GM12878 (cell line): ENCODE results near the gene AGPAT2. TPM values are rescaled to one million over a fixed set of nuclear protein-coding genes. Genes with fewer than 3 reads are reported as not detected.

Experiments
- ATAC-seq: fragments of 200-7000 bp; cut with Tn5 transposase; 3 replicates; pipeline ENCODE4 v1.9.1; 2020; ENCODE audit warnings: mild to moderate bottlenecking, moderate library complexity
- BruUV-seq: library from RNA; stranded (reverse); fragments of 400-500 nt; replicated peaks from 2 replicates; lab custom pipeline; 2021; lab: Mats Ljungman, UMichigan
- CTCF ChIA-PET: fragments of 300-600 bp; sonication (Branson Sonifier 250); formaldehyde crosslinking; extraction: SDS; loops from one replicate; lab custom pipeline; 2021; ENCODE audit warnings: inconsistent platforms; lab: Yijun Ruan, JAX
- POLR2A ChIA-PET: fragments of 350-600 bp; formaldehyde crosslinking; extraction: SDS; loops from one replicate; lab custom pipeline; 2021; ENCODE audit warnings: inconsistent platforms; lab: Charles Lee
- RAD21 ChIA-PET: fragments of 300-600 bp; sonication (Branson Sonifier 250); formaldehyde crosslinking; loops from one replicate; lab custom pipeline; 2023; ENCODE audit warnings: antibody characterized with exemption; ENCODE audit not compliant: unreplicated experiment; lab: Charles Lee
- SMC1A ChIA-PET: fragments of 300-600 bp; sonication (Branson Sonifier 250); formaldehyde crosslinking; loops from one replicate; lab custom pipeline; 2023; ENCODE audit not compliant: unreplicated experiment, uncharacterized antibody; lab: Charles Lee
- DNase-seq: peaks from one replicate; pipeline ENCODE4 v3.0.0-alpha.2; 2011; ENCODE audit warnings: low read depth, low spot score
- FAIRE-seq: peaks from 3 replicates; lab custom pipeline; 2011; peaks lifted over from hg19 to GRCh38; lab: Jason Lieb, UNC
- H2AFZ ChIP-seq: 2 replicates; pipeline ENCODE4 v1.6.0; 2011; ENCODE audit warnings: low read depth, low read length, control low read depth; ENCODE audit not compliant: control insufficient read depth
- H3K27ac ChIP-seq: 2 replicates; pipeline ENCODE4 v1.5.1; 2011; ENCODE audit warnings: control low read depth; ENCODE audit not compliant: control insufficient read depth, insufficient read depth
- H3K27me3 ChIP-seq, 2 experiments: replicated peaks in 1 of 2; 2 replicates each; pipeline versions ENCODE4 v1.6.0 to v1.6.1; 2011; ENCODE audit warnings: low read length in 1 of 2; ENCODE audit not compliant: control insufficient read depth in 2 of 2, insufficient read depth in 2 of 2
- H3K36me3 ChIP-seq, 2 experiments: 2 replicates each; pipeline ENCODE4 v1.5.1; 2011; ENCODE audit warnings: low read length in 1 of 2; ENCODE audit not compliant: control insufficient read depth in 2 of 2, insufficient read depth in 2 of 2
- H3K4me1 ChIP-seq: 2 replicates; pipeline ENCODE4 v1.6.1; 2011; ENCODE audit warnings: mild to moderate bottlenecking, low read length, moderate library complexity, mixed read lengths; ENCODE audit not compliant: control insufficient read depth, insufficient read depth
- H3K4me2 ChIP-seq: 2 replicates; pipeline ENCODE4 v1.6.0; 2011; ENCODE audit warnings: control low read depth; ENCODE audit not compliant: control insufficient read depth, insufficient read depth
- H3K4me3 ChIP-seq: fragments of 200-600 bp; sonication (generic); 2 replicates; pipeline ENCODE4 v1.5.1; 2016
- H3K79me2 ChIP-seq: 2 replicates; pipeline ENCODE4 v1.6.0; 2011; ENCODE audit warnings: low read length; ENCODE audit not compliant: control insufficient read depth, insufficient read depth
- H3K9ac ChIP-seq: 2 replicates; pipeline ENCODE4 v1.8.0; 2011; ENCODE audit warnings: low read length, control low read depth, mixed read lengths; ENCODE audit not compliant: control insufficient read depth, insufficient read depth
- H3K9me3 ChIP-seq: replicated peaks from 3 replicates; pipeline ENCODE4 v1.5.1; 2011; ENCODE audit warnings: mild to moderate bottlenecking, low read length; ENCODE audit not compliant: control insufficient read depth, insufficient read depth
- H4K20me1 ChIP-seq: 2 replicates; pipeline ENCODE4 v1.6.0; 2011; ENCODE audit not compliant: control insufficient read depth, insufficient read depth
- BMI1 ChIP-seq: fragments of 450-650 bp; IDR thresholded peaks from 2 replicates; pipeline ENCODE4 v1.6.1; 2016; ENCODE audit warnings: mild to moderate bottlenecking, moderate library complexity, borderline replicate concordance
- CREB1 ChIP-seq: IDR thresholded peaks from 2 replicates; pipeline ENCODE4 v1.6.1; 2012; ENCODE audit warnings: low read depth, mild to moderate bottlenecking, inconsistent platforms
- CUX1 ChIP-seq: IDR thresholded peaks from 2 replicates; pipeline ENCODE4 v1.6.1; 2012; ENCODE audit warnings: improper control_type of control experiment, low read depth, low read length; ENCODE audit not compliant: insufficient replicate concordance
- EED ChIP-seq: sonication (generic); IDR thresholded peaks from 2 replicates; pipeline ENCODE4 v1.6.1; 2016; ENCODE audit warnings: antibody characterized with exemption, low read depth
- HDAC2 ChIP-seq: fragments of 200-600 bp; sonication (generic); IDR thresholded peaks from 2 replicates; pipeline ENCODE4 v1.6.1; 2017
- IRF5 ChIP-seq: fragments of 450-650 bp; IDR thresholded peaks from 2 replicates; pipeline ENCODE4 v1.6.1; 2017; ENCODE audit warnings: borderline replicate concordance
- JUNB ChIP-seq: IDR thresholded peaks from 2 replicates; pipeline ENCODE4 v1.6.1; 2016; ENCODE audit warnings: antibody characterized with exemption, mild to moderate bottlenecking
- MEF2A ChIP-seq: IDR thresholded peaks from 2 replicates; pipeline ENCODE4 v1.6.1; 2011; ENCODE audit warnings: low read depth, mild to moderate bottlenecking, low read length, moderate library complexity; ENCODE audit not compliant: insufficient read depth
- PAX5 ChIP-seq: IDR thresholded peaks from 2 replicates; pipeline ENCODE4 v1.6.1; 2011; ENCODE audit warnings: low read depth, low read length, borderline replicate concordance
- PRDM15 ChIP-seq: fragments of 450-650 bp; formaldehyde crosslinking; IDR thresholded peaks from 2 replicates; pipeline ENCODE4 v1.4.0; 2020; ENCODE audit warnings: mild to moderate bottlenecking, moderate library complexity
- RB1 ChIP-seq: fragments of 450-650 bp; formaldehyde crosslinking; IDR thresholded peaks from 2 replicates; pipeline ENCODE4 v1.6.1; 2017; ENCODE audit warnings: mild to moderate bottlenecking, borderline replicate concordance
- SIX5 ChIP-seq: IDR thresholded peaks from 2 replicates; pipeline ENCODE4 v1.6.1; 2011; ENCODE audit warnings: mild to moderate bottlenecking, low read depth, low read length, moderate library complexity; ENCODE audit not compliant: severe bottlenecking
- STAT1 ChIP-seq: fragments of 450-650 bp; conservative IDR thresholded peaks from 2 replicates; pipeline ENCODE4 v1.6.1; 2014; ENCODE audit warnings: antibody characterized with exemption, mild to moderate bottlenecking
- TCF7 ChIP-seq: IDR thresholded peaks from 2 replicates; pipeline ENCODE4 v1.6.1; 2014; ENCODE audit warnings: antibody characterized with exemption, borderline replicate concordance
- ZNF24 ChIP-seq: fragments of 450-650 bp; IDR thresholded peaks from 2 replicates; pipeline ENCODE4 v1.6.1; 2017; ENCODE audit warnings: antibody characterized with exemption, mild to moderate bottlenecking
- WGBS: methylation state at CpG from one replicate; pipeline ENCODE4 v1.1.6; 2016; ENCODE audit warnings: low lambda C conversion rate; ENCODE audit not compliant: insufficient replicate concordance, insufficient coverage; ENCODE audit errors: missing lambda C conversion rate; 5-methylcytosine and 5-hydroxymethylcytosine counted together
- in situ Hi-C: fragments of 300-500 bp; cut with MboI; formaldehyde crosslinking; loops from 9 replicates; pipeline ENCODE4 v1.14.3; 2018; ENCODE audit warnings: mixed read lengths
- intact Hi-C: fragments of 100-400 bp; cut with micrococcal nuclease; formaldehyde crosslinking; loops from one replicate; pipeline ENCODE4 v1.14.2; 2022; ENCODE audit not compliant: unreplicated experiment
- polyA plus RNA-seq, 11 experiments: library from polyadenylated mRNA; depleted of rRNA in 4 of 11; unstranded in 6 of 11; stranded (reverse) in 5 of 11; fragments of >200 nt; fragmentation: Nextera tagmentation in 4 of 11; fragmentation: Illumina TruSeq in 1 of 11; extraction: Ambion mirVana in 4 of 11; extraction: Trizol in 1 of 11; gene quantifications; 1 replicate in 1 of 11; 2 replicates in 10 of 11; pipeline versions ENCODE4 v1.2.1 to v1.2.3, GENCODE V29; 2011 to 2016; ENCODE audit warnings: inconsistent platforms in 2 of 11, missing spikeins in 2 of 11, low read depth in 1 of 11
- total RNA-seq, 4 experiments: library from RNA; depleted of rRNA in 3 of 4; stranded (reverse); fragments of >200 nt in 3 of 4; fragmentation: Illumina TruSeq in 1 of 4; extraction: Trizol in 1 of 4; gene quantifications; 2 replicates each; pipeline versions ENCODE4 v1.2.1 to v1.2.3, GENCODE V29; 2013 to 2021

Gene AGPAT2
- total and polyA plus RNA-seq, 10 of the 15 experiments (the other 5 are each of a cell fraction or from before 2014, with no cell fraction given) = 0.10 to 28.5 (median 18.2) TPM

DNA sequence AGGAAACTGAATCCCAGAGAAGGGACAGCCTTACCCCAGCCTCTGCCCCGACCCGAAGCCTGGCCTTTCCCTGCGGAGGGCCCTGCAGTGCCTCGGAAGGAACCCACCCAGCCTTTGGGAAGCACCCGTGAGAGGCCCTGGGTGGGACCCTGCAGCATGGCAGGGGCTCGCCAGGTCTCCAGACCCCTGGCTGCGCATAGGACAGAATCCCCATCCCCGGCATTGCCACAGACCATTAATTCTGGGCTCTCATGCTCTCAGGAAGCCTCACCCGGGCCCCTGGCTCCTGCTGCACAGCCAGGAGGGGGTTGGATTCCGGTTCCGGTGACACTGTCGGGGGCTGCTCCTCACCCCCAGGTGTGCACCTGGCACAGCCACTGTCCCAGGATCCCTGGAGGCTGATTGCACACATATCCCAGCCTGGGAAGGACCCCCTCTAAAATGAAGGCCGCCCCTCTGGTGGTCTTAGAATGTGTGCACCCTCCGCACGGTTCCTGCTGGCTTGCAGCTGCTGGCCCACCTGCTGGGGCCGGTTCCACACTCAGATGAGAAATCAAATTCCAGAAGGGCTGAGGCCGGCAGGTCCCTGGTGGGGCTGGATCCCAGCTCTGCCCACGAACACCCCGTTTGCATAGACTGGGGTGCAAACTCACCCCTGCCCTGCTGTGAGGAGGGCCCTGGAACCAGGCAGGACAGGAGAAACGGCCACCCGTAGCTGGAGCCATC is 19.9 kb downstream of the AGPAT2 start:
- no TSS peak for BruUV-seq
- H3K79me2 ChIP-seq = no peaks in the 10 kb centered on the region
- ATAC-seq (no peak), DNase-seq (no peak), FAIRE-seq (no peak)
- no peak overlapping the region for H3K4me3 ChIP-seq
- CTCF ChIA-PET = no interaction called here
- POLR2A ChIA-PET = no interaction called here
- no peaks in the 10 kb centered on the region for H3K4me1 ChIP-seq
- no peak overlapping the region for H2AFZ ChIP-seq
- RAD21 ChIA-PET = interaction anchor here (0.7 kb wide), 1 partner anchor 20 kb away, joined by 4 read pairs; the partner anchor contains the start of gene AGPAT2
- H3K4me2 ChIP-seq = no peak overlapping the region
- 41% methylated on average over 21 of the region's 21 CpGs for WGBS
- no peak overlapping the region for H3K9ac ChIP-seq
- SMC1A ChIA-PET = no interaction called here
- in situ Hi-C loops = no loop called here
- H3K27me3 ChIP-seq = peaks cover 4 to 7% of the 10 kb centered on the region in 2 experiments; a peak in 3 of 4 replicates
- H3K36me3 ChIP-seq = no peaks in the 10 kb centered on the region
- H3K9me3 ChIP-seq = no peaks in the 10 kb centered on the region
- intact Hi-C loops = no loop called here
- no peak overlapping the region for H3K27ac ChIP-seq
- no peaks in the 10 kb centered on the region for H4K20me1 ChIP-seq
- TF ChIP-seq SIX5 (no peak), BMI1 (no peak), CUX1 (no peak), EED (no peak), HDAC2 (no peak), STAT1 (no peak), ZNF24 (no peak), RB1 (no peak), IRF5 (no peak), MEF2A (no peak), CREB1 (no peak), JUNB (no peak), TCF7 (no peak), PRDM15 (CRISPR knock-in tag) (no peak), PAX5 (no peak)
